Measurements from ENCODE around the gene LGALS7B. TPM values are rescaled to one million over a fixed set of nuclear protein-coding genes. Genes with fewer than 3 reads are reported as not detected.

Gene LGALS7B
- total RNA-seq, 1 donor from 2014 or later, result not detected

- Histone ChIP-seq H3K9ac (ENCODE audit: low read length) (no peak overlapping the region), H4K20me1 (ENCODE audit: insufficient read depth, low read length) (peaks cover 63% of the 10 kb centered on the region), H3K4me1 (ENCODE audit: insufficient read depth, low read length) (peaks cover 17% of the 10 kb centered on the region), H3K36me3 (ENCODE audit: insufficient read depth, low read length) (peaks cover 62% of the 10 kb centered on the region), H3K4me2 (ENCODE audit: low read length) (no peak overlapping the region), H3K9me3 (ENCODE audit: insufficient read depth, low read depth, low read length) (no peaks in the 10 kb centered on the region), H3K27ac (ENCODE audit: low read depth, low read length) (no peak overlapping the region), H3K27me3 (ENCODE audit: insufficient read depth, low read length) (no peaks in the 10 kb centered on the region), H3K79me2 (ENCODE audit: insufficient read depth, low read length) (peaks cover 20% of the 10 kb centered on the region), H2AFZ (ENCODE audit: low read depth, low read length) (no peak overlapping the region), H3K4me3 (ENCODE audit: insufficient read depth, low read depth, low read length) (no peak overlapping the region)
- no peak overlapping the region for H3K27ac Mint-ChIP-seq (ENCODE audit: unreplicated experiment)
- H3K36me3 Mint-ChIP-seq (ENCODE audit: low read depth, unreplicated experiment), result peaks cover 29% of the 10 kb centered on the region
- no peaks in the 10 kb centered on the region for H3K27me3 Mint-ChIP-seq (ENCODE audit: low read depth, unreplicated experiment)
- no peaks in the 10 kb centered on the region for H3K9me3 Mint-ChIP-seq (ENCODE audit: unreplicated experiment)
- DNase-seq (ENCODE audit: low read depth) (no peak), FAIRE-seq (no peak)
- H3K4me1 Mint-ChIP-seq (ENCODE audit: low read depth, unreplicated experiment), result peaks cover 11% of the 10 kb centered on the region
- H3K4me3 Mint-ChIP-seq (ENCODE audit: unreplicated experiment), result peak overlapping the region; percentile 40
- TF ChIP-seq CTCF (IDR thresholded peaks at IDR 0.05; ENCODE audit: insufficient read depth, low read depth, low read length), result no peak
- TF ChIP-seq EZH2 (IDR thresholded peaks at IDR 0.05; ENCODE audit: insufficient read depth, low read length), result no peak
These were observed 48.1 kb downstream of the LGALS7B start for GRCh38 chr19:38836983-38837626.

- Mint-ChIP-seq H3K4me1 (ENCODE audit: low read depth, unreplicated experiment) (peaks cover 9% of the 10 kb centered on the region), H3K36me3 (ENCODE audit: low read depth, unreplicated experiment) (peaks cover 32% of the 10 kb centered on the region), H3K27me3 (ENCODE audit: low read depth, unreplicated experiment) (no peaks in the 10 kb centered on the region), H3K27ac (ENCODE audit: unreplicated experiment) (peak overlapping the region; percentile 18), H3K4me3 (ENCODE audit: unreplicated experiment) (no peak overlapping the region), H3K9me3 (ENCODE audit: unreplicated experiment) (no peaks in the 10 kb centered on the region)
- Histone ChIP-seq H3K9ac (ENCODE audit: low read length) (no peak overlapping the region), H4K20me1 (ENCODE audit: insufficient read depth, low read length) (peaks cover 69% of the 10 kb centered on the region), H3K4me1 (ENCODE audit: insufficient read depth, low read length) (peaks cover 14% of the 10 kb centered on the region), H2AFZ (ENCODE audit: low read depth, low read length) (no peak overlapping the region), H3K79me2 (ENCODE audit: insufficient read depth, low read length) (peaks cover 25% of the 10 kb centered on the region), H3K36me3 (ENCODE audit: insufficient read depth, low read length) (peaks cover 68% of the 10 kb centered on the region), H3K27ac (ENCODE audit: low read depth, low read length) (no peak overlapping the region), H3K4me3 (ENCODE audit: insufficient read depth, low read depth, low read length) (no peak overlapping the region), H3K27me3 (ENCODE audit: insufficient read depth, low read length) (no peaks in the 10 kb centered on the region), H3K4me2 (ENCODE audit: low read length) (no peak overlapping the region), H3K9me3 (ENCODE audit: insufficient read depth, low read depth, low read length) (no peaks in the 10 kb centered on the region)
- TF ChIP-seq CTCF (IDR thresholded peaks at IDR 0.05; ENCODE audit: insufficient read depth, low read depth, low read length) (no peak), EZH2 (IDR thresholded peaks at IDR 0.05; ENCODE audit: insufficient read depth, low read length) (no peak)
- no peak for DNase-seq (ENCODE audit: low read depth)
- FAIRE-seq, result no peak
These were observed 48.7 kb downstream of the LGALS7B start for GRCh38 chr19:38837656-38838121.
